Activated T-cell treated with anti-CD3 and anti-CD28 coated beads for 24 hours (primary cell): ENCODE measurements around the gene SMARCA1.

Experiments
- DNase-seq: peaks from one replicate; pipeline ENCODE4 v3.0.0-alpha.2; 2020; ENCODE audit warnings: low read depth

SMARCA1 gene

DNA sequence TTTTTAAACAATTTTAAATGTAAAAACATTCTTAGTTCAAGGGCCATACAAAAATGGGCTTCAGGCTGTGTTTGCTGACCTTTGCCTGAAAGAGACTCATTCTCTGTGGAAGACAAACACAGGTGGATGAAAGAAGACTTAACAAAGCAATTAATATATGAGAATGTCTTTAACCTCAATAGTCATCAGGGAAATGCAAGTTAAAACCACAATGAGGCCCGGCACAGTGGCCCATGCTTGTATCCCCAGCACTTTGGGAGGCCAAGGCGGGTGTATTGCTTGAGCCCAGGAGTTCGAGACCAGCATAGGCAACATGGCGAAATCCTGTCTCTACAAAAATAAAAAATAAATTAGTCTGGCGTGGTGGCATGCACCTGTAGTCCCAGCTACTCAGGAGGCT lies 7.1 kb upstream of the SMARCA1 start:
- no peak for DNase-seq

DNA sequence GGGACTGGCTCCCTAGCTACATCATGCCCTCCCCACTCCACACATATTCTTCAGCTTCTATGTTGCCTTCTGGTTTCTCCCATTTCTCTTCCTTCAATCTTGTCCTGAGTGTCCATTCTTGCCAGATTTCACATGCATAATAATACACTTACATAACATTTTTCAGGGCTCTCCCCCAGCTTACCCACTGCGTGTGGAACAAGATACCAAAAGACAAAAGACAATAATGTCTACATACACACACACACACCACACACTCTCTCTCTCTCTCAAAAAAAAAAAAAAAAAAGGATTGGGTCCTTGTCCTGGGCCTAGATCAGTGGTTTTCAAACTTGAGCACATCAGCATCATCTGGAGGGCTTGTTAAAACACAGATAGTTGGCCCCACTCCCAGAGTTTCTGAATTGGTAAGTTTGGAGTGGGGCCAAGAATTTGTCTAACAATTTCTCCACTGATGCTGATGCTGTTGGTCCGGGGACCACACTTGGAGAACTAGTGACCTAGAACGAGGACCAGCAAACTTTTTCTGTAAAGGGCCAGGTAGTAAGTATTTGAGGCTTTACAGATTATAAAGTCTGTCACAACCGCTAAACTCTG lies 6.5 kb upstream of the SMARCA1 start:
- no peak for DNase-seq

- no peak for DNase-seq
These were observed 2.6 kb upstream of the SMARCA1 start for GRCh38 chrX:129525896-129526295.

DNA sequence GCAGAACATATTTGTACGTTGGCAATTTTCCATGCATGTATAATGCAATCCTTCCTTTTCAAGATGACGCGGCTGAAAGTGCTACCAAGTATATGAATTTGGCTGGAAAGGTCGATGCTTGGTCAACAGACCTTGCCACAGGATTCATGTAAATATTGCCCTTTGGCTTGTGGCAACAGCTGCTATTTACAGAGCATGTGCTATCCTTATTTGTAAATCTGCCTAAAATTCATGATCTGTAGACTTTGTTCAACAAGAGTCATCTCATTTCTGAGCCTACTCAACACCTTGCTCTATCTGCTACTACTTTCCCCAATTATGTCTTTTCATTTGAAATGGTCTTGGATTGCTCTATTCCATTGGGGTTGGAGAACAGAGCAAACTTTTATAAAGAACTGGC lies 1.9 kb upstream of the SMARCA1 start:
- DNase-seq = no peak

GRCh38 chrX:129524250-129524850 lies 1.1 kb upstream of the SMARCA1 start:
- no peak for DNase-seq

- DNase-seq = no peak
These were observed 859 bp downstream of the SMARCA1 start for GRCh38 chrX:129522184-129523078.

GRCh38 chrX:129520151-129520550 lies 3.1 kb downstream of the SMARCA1 start:
- DNase-seq = no peak

DNA sequence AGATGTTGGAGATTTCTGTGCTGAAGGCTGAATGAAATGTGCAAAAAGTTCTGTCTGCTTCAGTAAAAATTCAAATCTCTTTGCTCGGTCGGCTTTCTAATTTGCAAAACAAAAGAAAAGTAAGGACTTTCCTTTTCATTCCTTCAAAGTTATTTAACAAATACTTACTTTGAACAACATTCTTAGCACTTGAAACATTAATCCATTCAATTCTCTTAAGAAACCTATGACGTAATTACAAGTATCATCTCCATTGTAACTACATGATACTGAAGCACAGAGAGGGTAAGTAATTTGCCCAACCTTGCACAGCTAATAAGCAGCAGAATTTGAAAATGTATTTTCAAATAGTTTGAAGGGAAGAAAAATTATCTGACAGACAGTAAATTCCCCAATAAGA lies 6.9 kb downstream of the SMARCA1 start:
- DNase-seq = no peak

DNA sequence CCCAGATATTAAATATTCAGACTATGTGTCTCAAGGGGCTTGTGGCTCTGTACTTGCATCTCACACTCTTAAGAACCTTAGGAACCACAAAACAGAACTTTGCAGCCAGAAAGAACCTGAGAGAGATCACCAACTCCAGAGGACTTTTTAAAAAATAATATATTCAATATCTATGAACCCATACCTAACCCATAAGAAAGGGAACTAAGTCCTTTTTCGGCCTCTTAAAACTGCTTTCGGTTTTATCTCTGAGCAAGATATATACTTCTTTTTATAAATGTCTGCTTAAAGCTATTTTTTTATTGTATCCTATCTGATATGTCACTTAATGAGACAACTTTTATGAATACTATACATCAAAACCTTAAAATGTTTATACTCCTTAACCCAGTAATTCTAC lies 10.9 kb downstream of the SMARCA1 start:
- DNase-seq = no peak

DNA sequence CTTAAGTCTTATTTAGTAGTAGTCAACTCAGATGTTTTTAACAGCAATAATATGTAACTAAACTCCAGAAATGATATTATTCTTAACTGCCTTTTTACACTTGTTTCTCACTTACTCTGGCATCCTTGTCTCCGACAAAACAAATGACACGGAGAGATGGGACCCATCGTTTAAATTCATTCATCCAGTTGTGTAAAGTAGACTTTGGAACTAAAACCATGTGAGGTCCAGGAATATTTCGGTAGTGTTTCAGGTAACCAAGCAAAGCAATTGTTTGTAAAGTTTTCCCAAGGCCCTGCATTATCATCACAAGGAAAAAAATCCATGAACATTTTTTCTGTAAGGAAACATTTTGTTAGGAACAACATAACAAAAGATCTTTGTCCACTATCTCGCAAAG lies 11.6 kb downstream of the SMARCA1 start:
- no peak for DNase-seq

GRCh38 chrX:129510331-129510730 lies 13.0 kb downstream of the SMARCA1 start:
- no peak for DNase-seq

- no peak for DNase-seq
These were observed 26.0 kb downstream of the SMARCA1 start for GRCh38 chrX:129497146-129497843.

DNA sequence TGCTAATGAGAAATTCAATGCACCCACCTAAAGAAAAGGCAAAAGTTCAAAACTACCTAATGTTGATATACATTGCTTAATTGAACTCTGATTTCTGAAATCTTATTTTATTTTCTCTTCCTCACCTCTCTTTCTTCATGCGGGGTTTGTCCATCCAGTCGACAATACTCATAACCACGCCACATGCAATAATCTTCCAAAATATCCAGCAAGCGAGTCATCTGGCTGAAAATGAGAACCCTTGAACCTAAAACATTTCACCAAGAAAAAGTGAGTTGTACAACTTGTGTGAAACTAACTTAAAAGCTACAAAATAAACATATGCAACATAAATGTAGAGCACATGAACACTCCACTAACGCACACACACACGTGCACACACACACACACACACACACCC lies 26.7 kb downstream of the SMARCA1 start:
- DNase-seq = no peak

- DNase-seq = no peak
These were observed 27.4 kb downstream of the SMARCA1 start for GRCh38 chrX:129495900-129496299.

DNA sequence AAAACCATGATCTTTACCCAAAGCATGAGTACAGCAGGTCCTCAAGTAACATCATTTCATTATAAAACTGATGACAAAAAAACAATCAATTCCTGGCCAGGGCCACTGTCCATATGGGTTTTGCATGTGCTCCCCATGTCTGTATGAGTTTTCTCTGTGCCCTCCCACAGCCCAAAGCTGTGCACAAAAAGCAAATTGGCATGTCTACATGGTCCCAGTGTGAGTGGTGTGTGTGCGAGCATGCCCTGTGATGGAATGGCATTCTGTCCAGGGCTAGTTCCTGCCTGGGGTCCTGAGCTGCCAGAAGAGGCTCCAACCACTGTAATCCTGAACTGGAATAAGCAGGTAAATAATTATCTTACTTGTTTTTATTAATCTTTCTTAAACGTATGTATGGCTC lies 28.4 kb downstream of the SMARCA1 start:
- DNase-seq = no peak

- DNase-seq = no peak
These were observed 29.6 kb downstream of the SMARCA1 start for GRCh38 chrX:129493643-129494042.

DNA sequence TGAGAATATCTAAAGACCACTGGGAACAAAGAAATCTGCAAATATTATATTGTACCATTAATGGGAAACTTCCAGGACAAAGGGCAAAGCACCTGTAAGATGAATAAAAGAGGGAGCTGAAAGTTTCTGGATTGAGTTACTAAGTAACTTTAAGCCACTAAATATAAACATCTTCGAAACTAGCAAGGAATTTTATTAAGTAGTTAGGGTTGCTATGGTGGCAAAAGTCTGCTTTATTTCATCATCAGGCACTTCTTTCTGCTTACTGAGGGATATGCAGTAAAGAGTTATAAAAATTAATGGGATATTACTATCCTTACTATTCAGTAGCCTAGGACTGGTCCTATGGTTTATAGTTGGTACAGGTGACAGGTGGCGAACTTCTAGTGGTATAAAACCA lies 33.0 kb downstream of the SMARCA1 start:
- no peak for DNase-seq

DNA sequence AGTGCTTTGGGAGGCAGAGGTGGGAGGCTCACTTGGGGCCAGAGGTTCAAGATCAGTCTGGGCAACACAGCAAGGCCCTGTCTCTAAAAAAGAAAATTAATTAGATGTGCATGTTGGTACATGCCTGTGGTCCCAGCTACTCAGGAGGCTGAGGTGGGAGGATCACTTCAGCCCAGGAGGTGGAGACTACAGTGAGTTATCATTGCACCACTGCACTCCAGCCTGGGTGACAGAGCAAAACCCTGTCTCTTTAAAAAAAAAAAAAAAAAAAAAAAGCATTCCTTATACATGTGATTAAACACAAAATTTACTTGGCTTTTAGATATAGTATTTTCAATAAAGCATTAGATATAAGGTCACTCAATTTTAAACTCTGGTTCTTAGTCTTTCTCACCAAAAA lies 34.9 kb downstream of the SMARCA1 start:
- DNase-seq = no peak

GRCh38 chrX:129480889-129481288 lies 42.4 kb downstream of the SMARCA1 start:
- no peak for DNase-seq

GRCh38 chrX:129478516-129478915 lies 44.8 kb downstream of the SMARCA1 start:
- DNase-seq = no peak

- no peak for DNase-seq
These were observed 51.2 kb downstream of the SMARCA1 start for GRCh38 chrX:129472116-129472515.

- no peak for DNase-seq
These were observed 60.6 kb downstream of the SMARCA1 start for GRCh38 chrX:129462707-129463106.
